ENCODE data around the gene ATP9A.

DNA sequence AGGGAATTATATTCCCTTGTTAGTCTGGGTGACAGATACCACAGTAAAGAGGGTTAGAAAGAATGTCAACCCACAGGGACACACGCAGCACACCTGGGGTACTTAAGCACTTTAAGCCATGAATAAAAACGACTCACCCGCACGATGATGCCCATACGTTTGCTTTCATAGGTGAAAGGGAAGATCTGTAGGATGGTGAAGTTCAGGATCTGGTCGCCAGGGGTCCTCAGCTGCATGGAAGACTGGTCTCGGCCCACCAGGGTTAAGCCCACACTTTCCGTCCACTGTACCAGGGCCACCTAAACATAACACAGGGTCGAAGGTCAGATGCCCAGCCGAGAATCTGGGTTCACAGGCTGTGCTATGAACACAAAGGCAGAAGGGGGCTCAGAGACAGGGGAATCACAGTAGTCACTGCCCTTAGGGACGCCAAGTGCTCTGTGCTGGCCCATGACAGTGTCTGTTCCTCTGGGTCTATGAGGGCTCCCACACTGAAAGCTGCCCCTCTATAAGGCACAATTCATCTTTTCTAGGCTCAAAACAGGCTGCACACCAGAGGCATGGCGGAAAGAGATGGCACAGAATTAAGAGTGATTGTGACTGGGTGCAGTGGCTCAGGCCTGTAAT, 128.9 kb downstream of the ATP9A start:
- TF ChIP-seq, protein P1, sequence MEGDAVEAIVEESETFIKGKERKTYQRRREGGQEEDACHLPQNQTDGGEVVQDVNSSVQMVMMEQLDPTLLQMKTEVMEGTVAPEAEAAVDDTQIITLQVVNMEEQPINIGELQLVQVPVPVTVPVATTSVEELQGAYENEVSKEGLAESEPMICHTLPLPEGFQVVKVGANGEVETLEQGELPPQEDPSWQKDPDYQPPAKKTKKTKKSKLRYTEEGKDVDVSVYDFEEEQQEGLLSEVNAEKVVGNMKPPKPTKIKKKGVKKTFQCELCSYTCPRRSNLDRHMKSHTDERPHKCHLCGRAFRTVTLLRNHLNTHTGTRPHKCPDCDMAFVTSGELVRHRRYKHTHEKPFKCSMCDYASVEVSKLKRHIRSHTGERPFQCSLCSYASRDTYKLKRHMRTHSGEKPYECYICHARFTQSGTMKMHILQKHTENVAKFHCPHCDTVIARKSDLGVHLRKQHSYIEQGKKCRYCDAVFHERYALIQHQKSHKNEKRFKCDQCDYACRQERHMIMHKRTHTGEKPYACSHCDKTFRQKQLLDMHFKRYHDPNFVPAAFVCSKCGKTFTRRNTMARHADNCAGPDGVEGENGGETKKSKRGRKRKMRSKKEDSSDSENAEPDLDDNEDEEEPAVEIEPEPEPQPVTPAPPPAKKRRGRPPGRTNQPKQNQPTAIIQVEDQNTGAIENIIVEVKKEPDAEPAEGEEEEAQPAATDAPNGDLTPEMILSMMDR (IDR thresholded peaks at IDR 0.05) = peak; percentile 58 to 80 (median 69)
- TF ChIP-seq POLR2A (IDR thresholded peaks at IDR 0.05) = no peak
